Measurements from ENCODE around the gene CCSER1.
"Not testable (repeated sequence)": the region's sequence is repeated elsewhere in the genome, so short reads cannot be mapped to it uniquely, and the experiment has no call there.

Gene CCSER1

DNA sequence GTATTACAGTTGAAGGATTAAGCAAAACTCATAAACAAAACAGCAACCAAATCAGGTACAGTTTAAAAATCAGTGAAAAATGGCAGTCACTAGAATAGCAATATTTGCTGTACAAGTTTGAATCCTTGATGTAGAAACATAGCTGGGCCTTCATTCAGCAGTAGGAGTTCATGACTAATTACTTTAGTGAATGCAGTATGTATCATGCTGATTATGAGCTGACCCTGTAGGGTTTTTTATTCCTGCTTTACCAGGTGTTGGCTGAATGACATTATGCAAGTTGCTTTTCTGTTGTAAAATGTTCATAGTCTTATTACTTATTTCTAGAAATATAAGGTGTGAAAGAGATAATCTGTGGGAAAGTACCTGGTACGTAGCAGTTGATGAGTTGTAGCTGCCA lies 179.6 kb downstream of the CCSER1 start:
- no peak for DNase-seq

DNA sequence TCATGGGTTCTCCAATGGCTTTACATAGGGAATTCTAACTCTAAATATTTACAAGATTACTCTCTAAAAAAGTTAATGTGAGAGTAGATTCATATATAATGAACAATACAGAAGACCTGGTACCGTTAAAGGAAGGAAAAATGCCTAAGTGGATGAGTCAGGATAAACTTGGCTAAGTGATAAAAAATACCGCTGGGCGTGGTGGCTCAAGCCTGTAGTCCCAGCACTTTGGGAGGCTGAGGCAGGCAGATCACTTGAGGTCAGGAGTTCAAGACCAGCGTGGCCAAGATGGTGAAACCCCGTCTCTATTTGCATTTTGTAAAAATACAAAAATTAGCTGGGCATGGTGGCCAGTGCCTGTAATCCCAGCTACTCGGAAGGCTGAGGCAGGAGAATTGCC lies 189.9 kb downstream of the CCSER1 start:
- DNase-seq = not testable (repeated sequence)

DNA sequence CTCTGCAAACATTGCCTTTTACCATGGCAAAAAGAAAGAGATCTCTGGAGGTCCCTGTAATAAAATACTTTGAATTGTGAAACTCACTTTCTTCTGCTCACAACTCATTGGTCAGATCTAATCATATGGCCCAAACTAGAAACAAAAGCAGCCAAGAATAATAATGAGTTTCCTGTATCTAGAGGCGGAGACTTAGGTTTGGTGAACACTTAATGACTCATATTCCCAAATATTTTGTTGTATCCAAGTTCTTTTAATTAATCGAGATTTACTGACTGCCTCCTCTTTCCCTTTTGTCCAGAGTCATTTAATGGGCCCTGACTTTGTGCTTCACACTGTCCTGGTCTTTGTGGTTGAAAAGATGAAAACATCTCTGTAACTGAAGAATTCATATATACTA lies 190.6 kb downstream of the CCSER1 start:
- no peak for DNase-seq

DNA sequence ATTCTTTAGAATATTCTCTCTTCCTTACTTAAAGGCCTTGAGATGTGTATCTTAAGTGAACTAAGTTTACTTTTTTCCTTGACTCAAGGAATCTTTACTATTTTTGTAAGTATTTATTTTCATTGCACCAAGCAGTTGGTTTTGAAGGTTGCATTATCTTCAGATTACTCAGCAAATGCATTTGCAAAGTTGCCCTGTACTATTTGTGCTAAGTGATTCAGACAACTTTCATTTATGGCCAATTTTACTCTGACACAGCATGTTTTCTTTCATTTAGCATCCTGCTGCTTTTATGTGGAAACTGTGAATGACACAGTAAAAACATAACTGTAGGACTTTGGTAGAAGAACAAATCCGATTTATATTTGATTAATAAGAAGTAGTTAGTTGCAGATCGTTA lies 191.0 kb downstream of the CCSER1 start:
- DNase-seq = no peak

DNA sequence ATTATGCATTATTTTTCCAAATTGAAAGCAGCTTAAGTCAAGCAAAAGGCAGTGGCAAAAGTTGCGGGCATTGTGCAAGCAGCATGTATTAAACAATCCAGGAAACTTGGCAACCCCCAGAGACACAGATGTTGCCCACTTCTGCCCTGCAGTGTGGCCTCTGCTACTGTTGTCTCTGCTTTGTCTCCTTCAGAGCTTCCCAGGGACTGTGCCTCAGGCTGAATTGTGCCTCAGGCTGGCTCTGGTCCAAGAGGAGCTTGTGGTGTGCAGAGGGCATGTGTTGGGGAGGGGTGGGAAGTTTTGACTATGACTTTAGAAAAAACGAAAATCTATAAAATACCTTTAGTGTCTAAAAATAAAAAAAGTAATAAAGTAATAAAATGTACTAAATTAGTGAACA lies 201.4 kb downstream of the CCSER1 start:
- DNase-seq = no peak

DNA sequence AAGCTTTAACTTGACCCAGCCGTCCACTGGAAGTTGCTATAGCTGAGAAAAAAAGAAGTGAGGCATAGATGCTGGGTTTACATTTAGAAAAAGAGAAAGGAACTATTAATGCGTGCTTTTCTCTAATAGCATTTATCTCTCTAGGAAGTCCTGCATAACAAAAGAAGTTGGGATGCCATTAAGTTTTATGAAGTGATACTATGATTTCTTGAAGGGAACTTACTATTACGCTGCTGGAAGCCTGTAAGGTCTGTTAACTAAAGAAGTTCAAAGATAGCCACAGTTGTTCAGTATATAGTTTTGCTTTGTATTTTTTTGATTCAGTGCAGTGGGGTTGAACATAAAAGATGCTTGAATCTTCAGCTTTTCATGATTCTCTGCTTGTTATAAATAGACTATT lies 203.4 kb downstream of the CCSER1 start:
- no peak for DNase-seq

DNA sequence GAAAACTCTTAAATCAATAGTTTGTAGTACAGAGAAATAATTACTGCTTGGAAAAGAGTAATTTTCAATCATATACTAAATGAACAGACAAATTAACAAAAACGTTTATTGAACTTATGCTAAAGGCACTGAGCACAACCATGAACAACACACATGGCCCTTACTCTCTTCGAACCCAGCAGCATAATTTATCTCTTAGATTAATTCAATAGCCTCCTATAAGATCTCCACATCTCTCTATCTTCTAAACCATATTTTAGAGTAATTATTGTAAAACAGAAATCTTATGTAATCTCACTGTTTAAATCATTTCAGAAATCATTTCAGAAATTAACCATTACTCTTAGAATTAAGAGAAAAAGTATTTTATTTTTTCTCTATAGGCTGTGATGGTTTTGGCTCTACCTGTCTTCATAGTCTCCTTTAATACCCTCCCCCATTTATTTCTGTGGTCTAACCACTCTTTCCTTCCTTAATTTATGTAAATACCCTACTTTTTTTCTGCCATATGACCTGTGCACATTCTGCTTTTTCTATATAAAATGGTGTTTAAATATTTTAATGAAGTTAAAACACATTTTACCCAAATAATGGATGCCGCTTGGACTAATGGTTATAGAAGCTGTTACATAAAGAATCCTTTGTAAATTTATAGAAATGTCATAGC lies 218.5 kb downstream of the CCSER1 start:
- no peak for DNase-seq

DNA sequence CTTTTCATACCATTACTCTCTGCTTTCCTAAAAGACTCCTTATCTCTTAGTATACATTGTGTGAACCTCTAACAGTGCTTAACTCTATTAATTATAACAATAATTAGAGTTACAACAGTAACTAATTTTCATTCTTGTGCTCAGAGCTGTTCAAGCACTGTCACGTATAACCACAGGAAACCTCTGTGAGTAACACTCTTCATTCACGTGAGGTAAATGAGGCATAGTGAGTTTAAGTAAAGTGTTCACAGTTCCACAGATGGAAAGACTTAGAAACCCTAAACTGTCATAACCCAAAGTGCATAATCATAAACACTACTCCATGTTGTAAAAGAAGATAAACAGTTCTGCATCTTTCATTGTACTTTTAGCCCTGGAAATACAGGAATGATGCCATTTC lies 222.4 kb downstream of the CCSER1 start:
- DNase-seq = no peak

DNA sequence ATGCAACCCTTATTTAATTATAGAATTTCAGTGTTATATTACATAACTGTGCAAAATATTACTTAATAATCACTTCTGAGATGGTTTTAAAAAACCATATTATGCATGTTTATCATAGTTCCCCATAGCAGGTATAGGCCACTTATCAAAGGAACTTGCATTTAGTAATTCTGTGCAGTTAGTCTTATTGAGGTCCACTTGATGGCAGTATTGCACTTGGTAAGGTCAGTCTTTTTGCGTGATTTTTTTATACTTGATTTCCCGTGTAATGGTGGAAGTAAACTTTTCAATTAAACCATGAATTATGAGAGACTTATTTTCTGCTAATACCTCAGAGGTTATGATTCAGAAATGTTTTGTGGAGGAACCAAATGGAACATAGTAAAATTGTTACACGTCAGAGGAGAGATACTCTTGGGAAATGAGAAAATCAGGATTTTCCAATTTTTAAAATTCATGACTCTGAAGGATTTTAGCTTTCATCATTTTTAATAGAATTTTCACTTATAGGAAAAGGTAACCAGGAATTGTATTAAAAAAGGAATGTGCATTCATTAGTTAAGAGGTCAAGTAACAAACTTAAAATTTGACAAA lies 230.0 kb downstream of the CCSER1 start:
- no peak for DNase-seq

DNA sequence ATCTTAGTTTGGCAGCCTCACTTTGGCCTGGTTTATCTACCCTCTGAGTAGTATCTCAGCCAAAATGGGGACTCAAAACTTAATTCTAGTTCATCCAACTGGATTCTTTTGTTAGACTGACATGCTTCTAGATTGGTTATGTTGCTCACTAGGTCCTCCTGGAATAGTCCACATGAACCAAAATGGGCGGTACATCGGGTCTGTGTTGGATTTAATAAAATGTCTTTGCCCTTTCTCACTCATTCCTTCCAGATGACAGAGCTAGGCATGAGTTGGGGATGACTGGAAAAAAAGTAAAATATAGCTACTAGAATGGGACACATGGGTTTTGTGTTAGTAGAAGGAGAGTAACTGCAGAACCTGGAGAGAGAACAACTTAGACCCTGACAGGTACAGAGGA lies 247.9 kb downstream of the CCSER1 start:
- DNase-seq = no peak

DNA sequence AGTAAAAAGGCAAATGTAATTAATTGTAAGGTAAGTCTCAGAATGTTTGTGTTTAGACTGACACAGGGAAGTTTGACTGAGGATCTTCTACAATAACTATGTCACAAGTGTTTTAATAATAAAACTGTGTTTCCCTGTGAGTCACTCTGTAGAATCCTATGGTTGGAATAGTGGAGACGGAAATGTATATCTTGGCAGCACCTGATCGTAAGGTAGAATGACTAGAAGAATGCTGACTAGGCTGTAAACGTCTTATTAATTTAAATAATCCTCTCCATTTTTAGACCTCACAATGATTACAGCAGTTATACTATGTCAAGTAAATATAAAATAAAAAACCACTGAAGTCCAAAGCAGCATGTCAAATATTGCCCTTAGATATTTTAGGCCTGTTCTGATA lies 266.0 kb downstream of the CCSER1 start:
- DNase-seq = no peak

DNA sequence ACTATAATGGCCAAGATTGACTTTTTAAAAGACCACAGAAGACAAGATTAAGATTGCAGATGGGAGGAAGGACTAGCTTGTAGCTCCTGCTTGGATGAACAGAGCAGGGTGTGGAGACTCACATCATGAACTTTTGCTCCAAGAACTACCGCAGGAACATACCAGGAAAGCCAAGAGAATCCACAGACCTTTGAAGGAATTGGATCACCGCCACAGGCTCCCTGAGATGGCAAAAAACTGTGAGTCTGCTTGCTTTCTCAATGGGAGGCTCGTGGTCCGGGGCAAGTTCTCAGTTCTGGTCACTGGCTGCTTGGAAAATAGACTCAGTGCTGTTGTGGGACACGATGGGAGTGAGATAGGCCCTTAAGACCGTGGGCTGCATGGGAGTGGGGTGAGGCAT lies 276.6 kb downstream of the CCSER1 start:
- DNase-seq = no peak

DNA sequence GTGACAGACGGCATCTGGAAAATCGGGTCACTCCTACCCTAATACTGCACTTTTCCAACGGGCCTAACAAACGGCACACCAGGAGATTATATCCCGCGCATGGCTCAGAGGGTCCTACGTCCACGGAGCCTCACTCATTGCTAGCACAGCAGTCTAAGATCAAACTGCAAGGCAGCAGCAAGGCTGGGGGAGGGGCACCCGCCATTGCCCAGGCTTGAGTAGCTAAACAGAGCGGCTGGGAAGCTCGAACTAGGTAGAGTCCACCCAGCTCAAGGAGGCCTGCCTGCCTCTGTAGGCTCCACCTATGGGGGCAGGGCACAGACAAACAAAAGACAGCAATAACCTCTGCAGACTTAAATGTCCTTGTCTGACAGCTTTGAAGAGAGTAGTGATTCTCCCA lies 280.7 kb downstream of the CCSER1 start:
- DNase-seq = not testable (repeated sequence)

DNA sequence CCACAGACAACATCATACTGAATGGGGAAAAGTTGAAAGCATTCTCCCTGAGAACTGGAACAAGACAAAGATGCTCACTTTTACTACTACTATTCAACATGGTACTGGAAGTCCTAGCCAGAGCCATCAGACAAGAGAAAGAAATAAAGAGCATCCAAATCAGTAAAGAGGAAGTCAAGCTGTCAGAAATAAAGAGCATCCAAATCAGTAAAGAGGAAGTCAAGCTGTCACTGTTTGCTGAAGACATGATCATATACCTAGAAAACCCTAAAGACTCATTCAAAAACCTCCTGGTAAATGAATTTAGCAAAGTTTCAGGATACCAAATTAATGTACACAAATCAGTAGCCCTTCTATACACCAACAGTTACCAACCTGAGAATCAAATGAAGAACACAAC lies 285.6 kb downstream of the CCSER1 start:
- not testable (repeated sequence) for DNase-seq

DNA sequence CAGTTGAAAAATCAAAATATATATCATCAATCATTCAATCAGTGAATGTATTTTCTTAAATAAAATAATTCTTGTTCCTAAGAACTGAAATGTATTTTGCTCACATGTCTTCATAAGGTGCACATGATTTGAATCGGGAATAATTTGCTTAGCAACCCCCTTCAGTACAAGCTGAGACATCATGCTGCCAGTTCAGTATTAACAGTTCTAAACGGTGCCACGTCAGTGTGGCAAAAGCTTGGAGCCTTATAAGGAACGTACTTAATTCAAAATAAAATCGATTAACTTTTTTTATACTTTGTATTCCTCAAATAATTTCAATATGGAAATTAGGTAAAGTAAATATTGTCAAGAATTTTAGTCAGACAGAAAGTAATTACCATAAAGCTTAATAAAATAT lies 287.9 kb downstream of the CCSER1 start:
- no peak for DNase-seq

DNA sequence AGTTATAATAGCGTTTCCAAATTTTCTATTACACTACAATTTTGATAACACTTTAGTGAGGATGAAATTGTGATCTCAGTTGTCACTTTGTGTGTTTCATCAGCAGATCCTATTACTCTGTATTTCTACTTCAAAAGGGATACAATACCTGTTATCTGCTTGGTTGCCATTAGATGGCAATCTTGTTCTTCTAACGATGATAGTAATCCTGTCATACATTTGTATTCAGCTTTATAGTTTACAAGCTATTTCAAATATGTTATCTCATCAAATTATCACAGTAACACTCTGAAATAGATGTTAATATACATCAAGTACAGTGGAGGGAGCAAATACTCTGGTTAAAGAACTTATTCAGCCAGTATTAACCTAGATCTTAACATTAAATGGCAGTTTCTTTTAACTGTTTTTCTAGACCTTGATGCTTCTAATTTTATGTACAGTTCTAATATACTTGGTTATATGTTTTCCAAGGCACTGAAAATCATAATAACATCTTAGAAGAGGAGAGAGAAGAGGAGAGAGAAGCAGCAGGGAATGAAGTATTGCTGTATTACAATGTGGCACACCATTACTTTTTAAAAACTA lies 292.0 kb downstream of the CCSER1 start:
- DNase-seq = peak in 1 of 2 donors; percentile 17

DNA sequence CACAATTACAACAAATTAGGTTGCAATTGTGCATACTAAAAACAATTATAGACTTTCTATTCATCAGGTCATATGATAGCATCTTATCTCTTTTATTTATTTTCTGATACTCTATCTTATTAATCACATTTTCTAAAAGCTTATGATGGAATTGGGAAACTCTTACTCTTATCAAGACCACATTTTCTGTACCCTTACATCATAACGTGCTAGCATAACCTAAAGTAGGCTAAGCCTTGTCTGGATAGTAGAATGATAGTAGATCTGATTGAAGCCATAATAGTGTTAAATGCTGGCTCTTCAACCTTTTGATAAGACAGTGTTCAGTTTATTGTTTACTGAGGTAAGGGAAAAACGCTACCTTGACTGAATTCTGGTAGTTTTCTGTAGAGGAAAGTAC lies 294.0 kb downstream of the CCSER1 start:
- no peak for DNase-seq

DNA sequence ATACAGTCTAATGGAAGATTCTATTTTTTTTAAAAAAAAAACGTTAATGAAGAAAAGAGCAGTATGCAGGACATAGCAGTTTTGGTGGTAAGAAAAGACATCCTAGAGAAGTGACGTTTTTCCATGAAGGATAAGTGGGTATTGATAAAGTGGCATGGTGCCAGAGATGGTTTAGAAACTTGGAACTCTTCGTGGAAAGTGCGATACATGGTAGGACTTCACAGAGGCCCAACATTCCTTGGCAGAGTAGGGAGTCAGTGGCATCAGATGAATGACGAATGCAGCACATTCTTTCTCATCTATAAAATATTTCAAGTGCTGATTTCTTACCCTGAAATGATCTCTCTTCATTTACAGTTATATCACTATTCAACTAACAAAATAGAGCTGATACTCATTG lies 298.7 kb downstream of the CCSER1 start:
- no peak for DNase-seq

DNA sequence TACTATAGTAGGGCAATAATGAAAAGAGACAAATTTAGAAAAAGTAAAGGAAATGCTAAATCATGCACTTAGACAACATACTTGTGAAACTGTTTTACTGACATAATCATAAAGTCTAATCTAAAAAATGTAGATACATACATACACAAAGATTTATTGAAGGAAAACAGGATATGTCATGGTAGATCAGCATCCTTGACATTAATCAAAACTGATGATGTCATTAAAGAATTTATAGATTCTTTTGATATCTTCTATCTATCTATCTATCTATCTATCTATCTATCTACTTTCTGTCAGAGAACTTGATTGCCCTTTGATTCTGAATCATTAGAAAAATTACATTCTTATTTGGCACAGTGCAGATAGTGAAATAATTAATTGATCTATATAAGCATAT lies 311.3 kb downstream of the CCSER1 start:
- no peak for DNase-seq

DNA sequence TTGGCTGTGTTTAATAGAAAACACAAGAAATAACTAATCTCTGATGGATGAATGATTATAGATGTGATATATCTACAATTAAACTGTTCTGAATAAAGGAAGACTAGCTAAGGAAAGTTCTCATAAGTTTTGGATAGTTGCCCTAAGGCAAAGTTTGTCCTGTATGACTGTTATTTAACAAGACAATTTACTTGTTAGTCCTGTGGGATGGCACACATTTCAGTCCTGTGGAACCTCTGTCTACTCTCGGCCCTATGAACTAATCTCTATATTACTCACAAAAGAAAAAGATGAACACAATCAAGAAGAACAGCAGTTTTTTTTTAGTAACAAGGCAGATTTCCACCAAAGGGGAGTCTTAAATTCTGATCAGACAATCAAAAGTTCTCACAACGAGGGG lies 314.6 kb downstream of the CCSER1 start:
- no peak for DNase-seq

DNA sequence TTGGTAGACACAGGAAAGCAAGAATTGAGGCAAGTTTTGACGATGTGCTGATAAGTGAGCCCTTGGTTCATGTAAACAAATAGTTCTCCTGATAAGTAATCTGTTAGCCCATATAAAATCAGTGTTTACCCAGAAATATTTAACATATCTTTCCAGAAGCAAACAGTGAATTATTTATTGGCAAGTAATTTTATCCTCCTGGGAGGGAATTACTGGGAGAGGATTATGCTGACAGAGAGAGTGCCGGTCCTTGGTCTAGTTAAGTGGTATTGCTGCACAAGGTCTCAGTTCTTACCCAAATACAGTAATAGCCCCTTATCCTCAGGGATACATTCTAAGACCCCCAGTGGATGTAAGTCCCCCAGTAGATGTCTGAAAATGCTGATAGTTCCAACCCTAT lies 315.4 kb downstream of the CCSER1 start:
- no peak for DNase-seq

DNA sequence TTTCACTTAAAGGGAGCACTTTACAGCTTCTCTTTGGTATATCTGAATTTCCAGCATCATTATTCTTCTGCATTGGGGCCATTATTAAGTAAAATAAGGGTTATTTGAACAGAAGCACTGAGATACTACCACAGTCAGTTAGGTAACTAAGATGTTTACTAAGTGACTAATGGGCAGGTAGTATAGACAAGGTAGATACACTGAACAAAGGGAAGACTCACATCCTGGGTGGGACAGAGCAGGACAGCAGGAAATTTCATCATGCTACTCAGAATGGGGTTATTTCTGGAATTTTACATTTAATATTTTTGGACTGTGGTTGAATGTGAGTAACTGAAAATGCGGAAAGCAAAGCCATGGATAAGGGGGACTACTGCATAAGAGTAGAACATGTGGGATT lies 316.0 kb downstream of the CCSER1 start:
- DNase-seq = no peak

DNA sequence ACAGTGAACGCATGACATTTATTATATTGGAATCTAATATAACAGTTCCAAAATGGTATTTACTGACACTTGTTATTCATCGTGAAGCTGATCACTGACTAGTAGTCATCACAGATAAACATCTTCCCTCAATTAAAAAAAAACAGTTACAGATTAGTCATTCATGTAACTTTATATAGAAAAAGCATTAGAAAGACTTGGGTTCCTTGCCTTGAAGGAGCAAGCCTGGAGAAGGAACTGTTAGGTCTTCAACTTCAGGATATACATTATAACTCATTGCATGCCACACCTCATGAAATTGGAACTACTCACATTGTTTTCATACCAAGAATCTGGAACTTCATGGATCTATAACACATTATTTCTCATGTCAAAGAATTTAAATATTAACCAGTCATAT lies 317.7 kb downstream of the CCSER1 start:
- DNase-seq = no peak

DNA sequence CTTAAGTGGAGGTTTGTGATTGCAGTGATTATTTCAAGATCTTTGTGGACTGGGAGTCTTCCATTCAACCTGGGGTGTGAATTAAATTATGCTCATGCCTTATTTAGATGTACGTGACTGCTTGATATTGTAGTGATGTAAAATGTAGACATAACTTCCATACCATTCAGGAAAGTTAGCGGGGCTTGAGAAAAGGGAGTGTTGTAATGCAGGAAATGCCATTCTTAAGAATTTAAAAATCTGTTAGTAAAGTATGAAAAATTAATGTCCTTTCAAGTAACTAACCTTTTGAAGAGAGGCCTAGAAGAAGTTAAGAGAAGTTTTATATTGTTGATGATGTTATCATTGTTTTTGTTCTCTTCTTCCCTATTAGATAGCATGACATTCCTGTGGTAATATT lies 318.2 kb downstream of the CCSER1 start:
- DNase-seq = no peak

DNA sequence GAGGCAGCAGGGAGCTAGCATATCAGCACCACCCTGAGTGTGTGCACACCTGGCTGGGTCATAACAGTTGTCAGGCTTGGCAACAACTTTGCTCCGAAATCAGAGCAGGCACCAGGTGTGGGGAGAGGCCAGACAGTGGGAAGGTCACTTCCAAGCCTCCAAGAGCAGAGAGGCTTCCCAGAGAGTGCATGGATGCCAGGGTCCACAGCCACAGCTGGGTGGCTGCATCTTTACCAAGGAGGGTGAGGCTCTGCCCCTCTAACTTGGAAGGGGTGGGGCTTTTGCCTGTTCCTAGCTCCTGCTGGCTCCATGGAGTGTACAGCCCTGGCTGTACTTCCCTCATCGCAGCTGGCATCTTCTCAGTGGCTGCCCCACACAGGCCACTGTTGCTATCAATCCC lies 322.4 kb downstream of the CCSER1 start:
- DNase-seq = no peak

Data from CD4-positive, alpha-beta T cell treated with Interleukin-1 beta for 1 hour (primary cell).